Stimulated activated CD4-positive, alpha-beta T cell treated with anti-CD3 and anti-CD28 coated beads, Interleukin-2, amount 100 ng/mL, for 48 hours (primary cell): ENCODE data around the gene MTHFD2L.

Experiments
- DNase-seq, 2 donors: peaks; one replicate each; pipeline ENCODE4 v3.0.0-alpha.2; 2020

The MTHFD2L gene

GRCh38 chr4:74133786-74134499 is 24.0 kb upstream of the MTHFD2L start:
- DNase-seq: peak; percentile 39 to 53

- no peak for DNase-seq
These were observed 23.4 kb upstream of the MTHFD2L start for GRCh38 chr4:74134500-74134852.

- no peak for DNase-seq
These were observed 11.3 kb upstream of the MTHFD2L start for GRCh38 chr4:74146581-74147129.

GRCh38 chr4:74148205-74148604 is 9.7 kb upstream of the MTHFD2L start:
- no peak for DNase-seq

- DNase-seq: no peak
These were observed 5.1 kb upstream of the MTHFD2L start for GRCh38 chr4:74152836-74153235.

GRCh38 chr4:74156521-74156920 is 1.4 kb upstream of the MTHFD2L start:
- DNase-seq: no peak

- DNase-seq: no peak
These were observed 764 bp upstream of the MTHFD2L start for GRCh38 chr4:74157154-74157553.

GRCh38 chr4:74158466-74159142 is 686 bp downstream of the MTHFD2L start:
- no peak for DNase-seq

- no peak for DNase-seq
These were observed 1.3 kb downstream of the MTHFD2L start for GRCh38 chr4:74159143-74159709.

- no peak for DNase-seq
These were observed 3.9 kb downstream of the MTHFD2L start for GRCh38 chr4:74161666-74162450.

- no peak for DNase-seq
These were observed 8.2 kb downstream of the MTHFD2L start for GRCh38 chr4:74166135-74166534.

GRCh38 chr4:74166818-74167217 is 8.9 kb downstream of the MTHFD2L start:
- DNase-seq: no peak

- DNase-seq: no peak
These were observed 9.7 kb downstream of the MTHFD2L start for GRCh38 chr4:74167585-74167984.

GRCh38 chr4:74168841-74169240 is 10.9 kb downstream of the MTHFD2L start:
- DNase-seq: no peak

- no peak for DNase-seq
These were observed 15.4 kb downstream of the MTHFD2L start for GRCh38 chr4:74173321-74173720.

- DNase-seq: no peak
These were observed 16.5 kb downstream of the MTHFD2L start for GRCh38 chr4:74174421-74174820.

- no peak for DNase-seq
These were observed 17.0 kb downstream of the MTHFD2L start for GRCh38 chr4:74174941-74175340.

GRCh38 chr4:74175379-74175778 is 17.5 kb downstream of the MTHFD2L start:
- DNase-seq: no peak

GRCh38 chr4:74178798-74179197 is 20.9 kb downstream of the MTHFD2L start:
- DNase-seq: no peak

GRCh38 chr4:74181219-74181618 is 23.3 kb downstream of the MTHFD2L start:
- DNase-seq: no peak

- DNase-seq: no peak
These were observed 31.0 kb downstream of the MTHFD2L start for GRCh38 chr4:74188912-74189311.

- DNase-seq: no peak
These were observed 31.6 kb downstream of the MTHFD2L start for GRCh38 chr4:74189331-74190043.

GRCh38 chr4:74190332-74190731 is 32.4 kb downstream of the MTHFD2L start:
- no peak for DNase-seq
